Retinal pigment epithelial cell (primary cell): ENCODE measurements around the gene NEFH.

Experiments
- DNase-seq: peaks from one replicate; pipeline ENCODE4 v3.0.0-alpha.2; 2010; ENCODE audit warnings: low read depth
- H3K4me3 ChIP-seq: 2 replicates; pipeline ENCODE4 v1.5.1; 2011; ENCODE audit warnings: mild to moderate bottlenecking, low read length, control low read depth, moderate library complexity
- TF ChIP-seq, protein P1 (sequence below): conservative IDR thresholded peaks from 2 replicates; pipeline ENCODE4 v1.5.1; 2011; ENCODE audit warnings: low read depth, low read length, control low read depth, inconsistent platforms

NEFH gene

DNA sequence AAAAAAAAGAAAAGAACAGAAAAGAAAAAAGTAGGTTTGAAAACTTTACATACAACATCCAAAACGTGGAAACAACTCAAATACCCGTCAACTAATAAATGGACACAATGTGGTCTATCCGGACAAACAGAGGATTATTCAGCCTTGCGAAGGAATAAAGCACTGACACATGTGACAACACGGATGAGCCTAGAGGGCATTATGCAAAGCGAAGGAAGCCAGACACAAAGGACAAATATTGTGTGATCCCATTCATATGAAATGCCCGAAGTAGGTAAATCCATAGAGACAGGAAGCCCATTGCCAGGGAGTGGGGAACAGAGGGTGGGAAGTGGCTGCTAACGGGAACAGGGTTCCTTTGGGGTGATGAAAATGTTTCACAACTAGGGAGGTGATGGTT, 29.8 kb upstream of the NEFH start:
- TF ChIP-seq, protein P1, sequence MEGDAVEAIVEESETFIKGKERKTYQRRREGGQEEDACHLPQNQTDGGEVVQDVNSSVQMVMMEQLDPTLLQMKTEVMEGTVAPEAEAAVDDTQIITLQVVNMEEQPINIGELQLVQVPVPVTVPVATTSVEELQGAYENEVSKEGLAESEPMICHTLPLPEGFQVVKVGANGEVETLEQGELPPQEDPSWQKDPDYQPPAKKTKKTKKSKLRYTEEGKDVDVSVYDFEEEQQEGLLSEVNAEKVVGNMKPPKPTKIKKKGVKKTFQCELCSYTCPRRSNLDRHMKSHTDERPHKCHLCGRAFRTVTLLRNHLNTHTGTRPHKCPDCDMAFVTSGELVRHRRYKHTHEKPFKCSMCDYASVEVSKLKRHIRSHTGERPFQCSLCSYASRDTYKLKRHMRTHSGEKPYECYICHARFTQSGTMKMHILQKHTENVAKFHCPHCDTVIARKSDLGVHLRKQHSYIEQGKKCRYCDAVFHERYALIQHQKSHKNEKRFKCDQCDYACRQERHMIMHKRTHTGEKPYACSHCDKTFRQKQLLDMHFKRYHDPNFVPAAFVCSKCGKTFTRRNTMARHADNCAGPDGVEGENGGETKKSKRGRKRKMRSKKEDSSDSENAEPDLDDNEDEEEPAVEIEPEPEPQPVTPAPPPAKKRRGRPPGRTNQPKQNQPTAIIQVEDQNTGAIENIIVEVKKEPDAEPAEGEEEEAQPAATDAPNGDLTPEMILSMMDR: no peak
- no peak overlapping the region for H3K4me3 ChIP-seq
- no peak for DNase-seq

DNA sequence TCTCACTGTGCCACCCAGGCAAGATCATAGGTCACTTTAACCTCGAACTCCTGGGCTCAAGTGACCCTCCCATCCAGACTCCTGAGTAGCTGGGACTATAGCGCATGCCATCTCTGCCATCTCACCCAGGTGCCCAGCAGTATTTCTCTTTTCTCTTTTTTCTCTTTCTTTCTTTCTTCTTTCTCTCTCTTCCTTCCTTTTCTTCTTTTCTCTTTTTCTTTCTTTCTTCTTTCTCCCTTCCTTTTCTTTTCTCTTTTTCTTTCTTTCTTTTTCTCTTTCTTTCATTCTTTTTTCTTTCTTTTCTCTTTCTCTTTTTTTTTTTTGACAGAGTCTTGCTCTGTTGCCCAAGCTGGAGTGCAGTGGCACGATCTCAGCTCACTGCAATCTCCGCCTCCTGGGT, 28.2 kb upstream of the NEFH start:
- TF ChIP-seq, protein P1: no peak
- no peak for DNase-seq
- H3K4me3 ChIP-seq: no peak overlapping the region

DNA sequence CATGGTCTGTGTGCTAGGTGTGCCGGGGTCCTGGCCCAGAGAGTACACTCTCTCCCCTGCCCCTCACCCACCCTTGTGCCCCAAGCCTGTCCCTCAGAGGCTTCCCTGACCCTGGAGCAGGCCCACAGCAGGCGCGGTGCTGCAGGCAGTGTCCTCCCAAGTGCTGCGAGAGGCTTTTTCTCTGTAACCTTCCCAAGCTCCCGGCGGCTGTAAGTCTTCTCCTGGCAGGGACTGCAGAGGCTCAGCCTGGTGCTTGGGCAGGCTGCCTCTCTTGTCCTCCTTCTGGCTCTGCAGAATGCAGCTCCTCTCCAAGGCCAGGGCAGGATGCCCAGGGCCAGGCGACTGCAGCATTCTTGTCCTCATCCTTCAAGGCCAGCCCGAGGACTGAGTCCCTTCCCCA, 25.7 kb upstream of the NEFH start:
- no peak overlapping the region for H3K4me3 ChIP-seq
- TF ChIP-seq, protein P1: no peak
- no peak for DNase-seq

DNA sequence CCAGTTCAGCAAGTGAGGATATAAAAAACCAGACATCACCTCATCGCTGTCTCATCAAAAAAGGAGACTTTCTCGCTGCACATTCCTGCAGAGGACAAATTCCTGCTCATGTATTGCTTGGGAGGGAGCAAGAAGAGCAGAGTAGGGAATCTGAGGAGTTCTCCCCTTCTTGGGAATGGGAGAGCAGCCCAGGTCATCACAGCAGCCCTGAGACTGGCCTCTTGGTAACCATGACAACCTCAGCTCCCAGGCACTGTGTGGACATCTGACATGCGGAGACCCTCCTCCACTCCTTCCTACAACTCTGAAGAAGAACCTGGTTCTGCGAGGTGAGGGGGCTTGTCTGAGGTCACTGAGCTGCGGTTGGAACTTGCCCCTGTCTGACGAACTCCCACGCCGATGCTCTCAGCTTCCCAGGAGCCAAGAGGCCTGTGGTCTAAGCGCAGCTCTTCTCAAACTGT, 23.8 kb upstream of the NEFH start:
- DNase-seq: no peak
- TF ChIP-seq, protein P1: no peak

DNA sequence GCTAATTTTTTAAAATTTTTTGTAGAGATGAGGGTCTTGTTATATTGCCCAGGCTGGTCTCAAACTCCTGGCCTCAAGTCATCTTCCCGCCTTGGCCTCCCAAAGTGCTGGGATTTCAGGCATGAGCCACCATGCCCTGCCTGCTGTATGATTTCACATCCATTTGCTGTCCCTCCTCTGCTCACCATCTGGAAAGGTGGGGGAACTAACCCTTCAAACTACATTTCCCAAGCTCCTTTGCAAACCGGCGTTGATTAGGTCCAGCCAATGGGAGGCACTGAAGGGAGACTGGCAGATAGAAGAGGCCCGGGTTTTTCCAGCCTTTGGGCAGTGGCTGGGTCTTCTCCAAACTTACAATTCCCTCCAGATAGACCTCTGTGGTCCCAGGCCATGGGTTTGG, 22.3 kb upstream of the NEFH start:
- DNase-seq: no peak
- TF ChIP-seq, protein P1: no peak
- no peak overlapping the region for H3K4me3 ChIP-seq

More for the DNA sequence above, 23.8 kb upstream of the NEFH start:
- H3K4me3 ChIP-seq: no peak overlapping the region

DNA sequence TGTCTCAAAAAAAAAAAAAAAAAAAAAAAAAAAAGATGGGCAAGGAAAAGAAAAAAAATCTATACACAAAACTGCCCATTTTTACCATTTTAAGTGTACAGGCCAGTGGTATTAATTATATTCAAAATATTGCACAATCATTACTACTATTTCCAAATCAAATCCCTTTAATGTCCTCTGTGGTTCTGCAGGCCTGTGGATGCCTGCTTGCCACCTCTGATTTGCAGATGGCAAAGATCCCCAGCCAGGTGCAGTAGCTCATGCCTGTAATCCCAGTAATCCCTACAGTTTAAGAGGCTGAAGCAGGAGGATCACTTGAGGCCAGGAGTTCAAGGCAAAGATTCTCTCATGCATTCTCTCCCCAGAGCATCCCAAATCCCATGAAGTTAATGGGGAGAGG, 21.5 kb upstream of the NEFH start:
- H3K4me3 ChIP-seq: no peak overlapping the region
- no peak for DNase-seq
- TF ChIP-seq, protein P1: no peak

DNA sequence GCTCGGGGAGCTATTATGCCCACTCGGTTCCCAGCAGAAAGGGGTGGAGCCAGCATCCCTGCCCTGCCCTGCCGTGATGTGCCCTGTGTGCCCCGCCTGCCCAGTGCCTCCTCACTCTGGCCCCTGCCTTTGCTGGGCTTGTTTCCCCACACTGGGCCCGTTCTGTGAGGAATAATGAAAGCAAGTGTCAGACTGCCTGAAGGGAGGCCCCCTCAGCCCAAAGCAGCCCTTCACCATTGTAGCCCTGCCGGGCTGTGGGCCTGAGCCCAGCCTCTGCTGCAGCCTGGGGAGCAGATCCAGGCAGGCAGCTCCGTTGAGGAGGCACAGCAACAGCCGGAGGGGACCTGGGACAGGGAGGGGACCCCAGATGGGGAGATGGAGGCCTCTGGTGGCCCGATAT, 20.2 kb upstream of the NEFH start:
- DNase-seq: no peak
- TF ChIP-seq, protein P1: no peak
- H3K4me3 ChIP-seq: no peak overlapping the region
